SK-N-SH treated with all-trans-retinoic acid at 6 μM for 48 hours (cell line): ENCODE measurements around the gene ATP1A2.

ENCODE experiments used
- OSR1 ChIP-seq: fragments of 250-450 bp; sonication (Bioruptor Pico); IDR thresholded peaks from 2 replicates; pipeline ENCODE4 v1.8.0; 2022; ENCODE audit warnings: moderate library complexity, mild to moderate bottlenecking, inconsistent platforms
- SNAI2 ChIP-seq: fragments of 250-450 bp; sonication (Bioruptor Pico); IDR thresholded peaks from 2 replicates; pipeline ENCODE4 v1.5.0; 2020; ENCODE audit warnings: mild to moderate bottlenecking, moderate library complexity

DNA sequence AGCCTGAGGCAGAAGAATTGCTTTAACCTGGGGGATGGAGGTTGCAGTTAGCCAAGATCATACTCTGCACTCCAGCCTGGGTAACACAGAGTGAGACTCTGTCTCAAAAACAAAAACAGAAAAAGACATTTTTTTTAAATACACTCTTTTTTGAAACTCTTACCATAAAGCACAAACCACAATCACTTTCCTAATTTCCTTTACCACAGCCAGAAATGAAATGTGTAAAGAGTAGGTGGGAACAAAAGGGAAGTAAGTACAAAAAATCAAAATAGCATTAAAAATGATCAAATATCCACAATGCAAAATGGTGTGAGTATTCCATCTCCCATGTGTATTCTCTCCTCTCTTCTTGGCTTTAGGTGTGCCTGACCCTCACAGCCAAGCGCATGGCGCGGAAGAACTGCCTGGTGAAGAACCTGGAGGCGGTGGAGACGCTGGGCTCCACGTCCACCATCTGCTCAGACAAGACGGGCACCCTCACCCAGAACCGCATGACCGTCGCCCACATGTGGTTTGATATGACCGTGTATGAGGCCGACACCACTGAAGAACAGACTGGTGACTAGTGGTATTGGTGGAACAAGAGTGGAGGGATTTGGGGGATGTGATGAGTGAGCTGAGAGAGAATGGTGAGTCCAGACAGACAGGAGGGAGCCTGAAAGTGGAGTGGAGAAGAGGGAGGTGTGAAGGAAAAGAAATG is 50.8 kb downstream of the ATP1A2 start:
- TF ChIP-seq OSR1 (CRISPR knock-in tag) (no peak), SNAI2 (CRISPR knock-in tag) (no peak)
